ENCODE measurements around the gene GOLM1.

GOLM1 gene

DNA sequence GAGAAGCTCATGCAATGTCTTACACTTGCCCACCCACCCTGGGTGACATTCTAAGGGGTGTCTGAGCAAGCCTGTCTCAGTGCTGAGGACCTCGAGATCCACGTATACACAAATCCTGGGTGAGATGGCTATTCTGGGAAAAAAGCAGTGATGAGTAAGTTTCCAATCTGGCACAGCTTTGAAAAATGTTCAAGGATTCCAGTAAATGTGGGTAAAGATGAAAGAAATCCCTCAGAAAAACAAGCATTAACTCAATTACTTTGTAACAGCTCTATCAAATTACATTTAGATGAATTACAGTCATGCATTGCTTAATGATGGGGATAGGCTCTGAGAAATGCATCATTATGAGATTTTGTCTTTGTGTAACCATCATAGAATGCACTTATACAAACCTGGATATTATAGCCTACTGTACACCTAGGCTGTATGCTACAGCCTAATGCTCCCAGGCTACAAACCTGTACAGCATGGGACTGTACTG, 26.9 kb downstream of the GOLM1 start:
- TF ChIP-seq, protein P1, sequence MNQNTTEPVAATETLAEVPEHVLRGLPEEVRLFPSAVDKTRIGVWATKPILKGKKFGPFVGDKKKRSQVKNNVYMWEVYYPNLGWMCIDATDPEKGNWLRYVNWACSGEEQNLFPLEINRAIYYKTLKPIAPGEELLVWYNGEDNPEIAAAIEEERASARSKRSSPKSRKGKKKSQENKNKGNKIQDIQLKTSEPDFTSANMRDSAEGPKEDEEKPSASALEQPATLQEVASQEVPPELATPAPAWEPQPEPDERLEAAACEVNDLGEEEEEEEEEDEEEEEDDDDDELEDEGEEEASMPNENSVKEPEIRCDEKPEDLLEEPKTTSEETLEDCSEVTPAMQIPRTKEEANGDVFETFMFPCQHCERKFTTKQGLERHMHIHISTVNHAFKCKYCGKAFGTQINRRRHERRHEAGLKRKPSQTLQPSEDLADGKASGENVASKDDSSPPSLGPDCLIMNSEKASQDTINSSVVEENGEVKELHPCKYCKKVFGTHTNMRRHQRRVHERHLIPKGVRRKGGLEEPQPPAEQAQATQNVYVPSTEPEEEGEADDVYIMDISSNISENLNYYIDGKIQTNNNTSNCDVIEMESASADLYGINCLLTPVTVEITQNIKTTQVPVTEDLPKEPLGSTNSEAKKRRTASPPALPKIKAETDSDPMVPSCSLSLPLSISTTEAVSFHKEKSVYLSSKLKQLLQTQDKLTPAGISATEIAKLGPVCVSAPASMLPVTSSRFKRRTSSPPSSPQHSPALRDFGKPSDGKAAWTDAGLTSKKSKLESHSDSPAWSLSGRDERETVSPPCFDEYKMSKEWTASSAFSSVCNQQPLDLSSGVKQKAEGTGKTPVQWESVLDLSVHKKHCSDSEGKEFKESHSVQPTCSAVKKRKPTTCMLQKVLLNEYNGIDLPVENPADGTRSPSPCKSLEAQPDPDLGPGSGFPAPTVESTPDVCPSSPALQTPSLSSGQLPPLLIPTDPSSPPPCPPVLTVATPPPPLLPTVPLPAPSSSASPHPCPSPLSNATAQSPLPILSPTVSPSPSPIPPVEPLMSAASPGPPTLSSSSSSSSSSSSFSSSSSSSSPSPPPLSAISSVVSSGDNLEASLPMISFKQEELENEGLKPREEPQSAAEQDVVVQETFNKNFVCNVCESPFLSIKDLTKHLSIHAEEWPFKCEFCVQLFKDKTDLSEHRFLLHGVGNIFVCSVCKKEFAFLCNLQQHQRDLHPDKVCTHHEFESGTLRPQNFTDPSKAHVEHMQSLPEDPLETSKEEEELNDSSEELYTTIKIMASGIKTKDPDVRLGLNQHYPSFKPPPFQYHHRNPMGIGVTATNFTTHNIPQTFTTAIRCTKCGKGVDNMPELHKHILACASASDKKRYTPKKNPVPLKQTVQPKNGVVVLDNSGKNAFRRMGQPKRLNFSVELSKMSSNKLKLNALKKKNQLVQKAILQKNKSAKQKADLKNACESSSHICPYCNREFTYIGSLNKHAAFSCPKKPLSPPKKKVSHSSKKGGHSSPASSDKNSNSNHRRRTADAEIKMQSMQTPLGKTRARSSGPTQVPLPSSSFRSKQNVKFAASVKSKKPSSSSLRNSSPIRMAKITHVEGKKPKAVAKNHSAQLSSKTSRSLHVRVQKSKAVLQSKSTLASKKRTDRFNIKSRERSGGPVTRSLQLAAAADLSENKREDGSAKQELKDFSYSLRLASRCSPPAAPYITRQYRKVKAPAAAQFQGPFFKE (tag by site-specific recombination; IDR thresholded peaks at IDR 0.05; ENCODE audit: borderline replicate concordance) = no peak
- TF ChIP-seq ZNF785 (tag by site-specific recombination; IDR thresholded peaks at IDR 0.05) (no peak), ZEB2 (tag by site-specific recombination; IDR thresholded peaks at IDR 0.05) (0 out of 2 replicates have a peak, but pooled peaks have one; percentile 32), SP7 (tag by site-specific recombination; IDR thresholded peaks at IDR 0.05) (peak; percentile 78), ZNF501 (tag by site-specific recombination; IDR thresholded peaks at IDR 0.05) (no peak), ZNF664 (tag by site-specific recombination; IDR thresholded peaks at IDR 0.05) (peak; percentile 86)
- TF ChIP-seq, protein P2, sequence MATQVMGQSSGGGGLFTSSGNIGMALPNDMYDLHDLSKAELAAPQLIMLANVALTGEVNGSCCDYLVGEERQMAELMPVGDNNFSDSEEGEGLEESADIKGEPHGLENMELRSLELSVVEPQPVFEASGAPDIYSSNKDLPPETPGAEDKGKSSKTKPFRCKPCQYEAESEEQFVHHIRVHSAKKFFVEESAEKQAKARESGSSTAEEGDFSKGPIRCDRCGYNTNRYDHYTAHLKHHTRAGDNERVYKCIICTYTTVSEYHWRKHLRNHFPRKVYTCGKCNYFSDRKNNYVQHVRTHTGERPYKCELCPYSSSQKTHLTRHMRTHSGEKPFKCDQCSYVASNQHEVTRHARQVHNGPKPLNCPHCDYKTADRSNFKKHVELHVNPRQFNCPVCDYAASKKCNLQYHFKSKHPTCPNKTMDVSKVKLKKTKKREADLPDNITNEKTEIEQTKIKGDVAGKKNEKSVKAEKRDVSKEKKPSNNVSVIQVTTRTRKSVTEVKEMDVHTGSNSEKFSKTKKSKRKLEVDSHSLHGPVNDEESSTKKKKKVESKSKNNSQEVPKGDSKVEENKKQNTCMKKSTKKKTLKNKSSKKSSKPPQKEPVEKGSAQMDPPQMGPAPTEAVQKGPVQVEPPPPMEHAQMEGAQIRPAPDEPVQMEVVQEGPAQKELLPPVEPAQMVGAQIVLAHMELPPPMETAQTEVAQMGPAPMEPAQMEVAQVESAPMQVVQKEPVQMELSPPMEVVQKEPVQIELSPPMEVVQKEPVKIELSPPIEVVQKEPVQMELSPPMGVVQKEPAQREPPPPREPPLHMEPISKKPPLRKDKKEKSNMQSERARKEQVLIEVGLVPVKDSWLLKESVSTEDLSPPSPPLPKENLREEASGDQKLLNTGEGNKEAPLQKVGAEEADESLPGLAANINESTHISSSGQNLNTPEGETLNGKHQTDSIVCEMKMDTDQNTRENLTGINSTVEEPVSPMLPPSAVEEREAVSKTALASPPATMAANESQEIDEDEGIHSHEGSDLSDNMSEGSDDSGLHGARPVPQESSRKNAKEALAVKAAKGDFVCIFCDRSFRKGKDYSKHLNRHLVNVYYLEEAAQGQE (tag by site-specific recombination; IDR thresholded peaks at IDR 0.05) = no peak
- TF ChIP-seq, protein P3, sequence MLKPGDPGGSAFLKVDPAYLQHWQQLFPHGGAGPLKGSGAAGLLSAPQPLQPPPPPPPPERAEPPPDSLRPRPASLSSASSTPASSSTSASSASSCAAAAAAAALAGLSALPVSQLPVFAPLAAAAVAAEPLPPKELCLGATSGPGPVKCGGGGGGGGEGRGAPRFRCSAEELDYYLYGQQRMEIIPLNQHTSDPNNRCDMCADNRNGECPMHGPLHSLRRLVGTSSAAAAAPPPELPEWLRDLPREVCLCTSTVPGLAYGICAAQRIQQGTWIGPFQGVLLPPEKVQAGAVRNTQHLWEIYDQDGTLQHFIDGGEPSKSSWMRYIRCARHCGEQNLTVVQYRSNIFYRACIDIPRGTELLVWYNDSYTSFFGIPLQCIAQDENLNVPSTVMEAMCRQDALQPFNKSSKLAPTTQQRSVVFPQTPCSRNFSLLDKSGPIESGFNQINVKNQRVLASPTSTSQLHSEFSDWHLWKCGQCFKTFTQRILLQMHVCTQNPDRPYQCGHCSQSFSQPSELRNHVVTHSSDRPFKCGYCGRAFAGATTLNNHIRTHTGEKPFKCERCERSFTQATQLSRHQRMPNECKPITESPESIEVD (tag by site-specific recombination; IDR thresholded peaks at IDR 0.05) = peak; percentile 70
- TF ChIP-seq, protein P4, sequence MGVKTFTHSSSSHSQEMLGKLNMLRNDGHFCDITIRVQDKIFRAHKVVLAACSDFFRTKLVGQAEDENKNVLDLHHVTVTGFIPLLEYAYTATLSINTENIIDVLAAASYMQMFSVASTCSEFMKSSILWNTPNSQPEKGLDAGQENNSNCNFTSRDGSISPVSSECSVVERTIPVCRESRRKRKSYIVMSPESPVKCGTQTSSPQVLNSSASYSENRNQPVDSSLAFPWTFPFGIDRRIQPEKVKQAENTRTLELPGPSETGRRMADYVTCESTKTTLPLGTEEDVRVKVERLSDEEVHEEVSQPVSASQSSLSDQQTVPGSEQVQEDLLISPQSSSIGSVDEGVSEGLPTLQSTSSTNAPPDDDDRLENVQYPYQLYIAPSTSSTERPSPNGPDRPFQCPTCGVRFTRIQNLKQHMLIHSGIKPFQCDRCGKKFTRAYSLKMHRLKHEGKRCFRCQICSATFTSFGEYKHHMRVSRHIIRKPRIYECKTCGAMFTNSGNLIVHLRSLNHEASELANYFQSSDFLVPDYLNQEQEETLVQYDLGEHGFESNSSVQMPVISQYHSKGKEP (tag by site-specific recombination; IDR thresholded peaks at IDR 0.05) = 0 out of 2 replicates have a peak, but pooled peaks have one; percentile 15
- Histone ChIP-seq H3K27ac (ENCODE audit: extremely low read depth, low read depth, low read length) (no peak overlapping the region), H3K9me3 (ENCODE audit: control insufficient read depth, insufficient read depth, low read depth, low read length) (no peaks in the 10 kb centered on the region), H3K36me3 (ENCODE audit: control insufficient read depth in 2 of 2, insufficient read depth in 1 of 2, low read length in 2 of 2) (peaks cover 0 to 48% of the 10 kb centered on the region in 2 experiments; a peak in 2 of 3 replicates), H3K4me3 (ENCODE audit: low read depth, low read length) (no peak overlapping the region), H3K4me1 (ENCODE audit: control insufficient read depth, insufficient read depth, low read length) (no peaks in the 10 kb centered on the region)
- POLR2A ChIA-PET = interaction anchor here (0.6 kb wide), 1 partner anchor 35 kb away, joined by 4 read pairs; no protein-coding TSS in a partner anchor
- CTCF ChIA-PET = interaction anchor here (0.6 to 1.0 kb wide), 3 partner anchors 12 to 457 kb away, joined by 3 to 7 read pairs (median 6); no protein-coding TSS in a partner anchor

DNA sequence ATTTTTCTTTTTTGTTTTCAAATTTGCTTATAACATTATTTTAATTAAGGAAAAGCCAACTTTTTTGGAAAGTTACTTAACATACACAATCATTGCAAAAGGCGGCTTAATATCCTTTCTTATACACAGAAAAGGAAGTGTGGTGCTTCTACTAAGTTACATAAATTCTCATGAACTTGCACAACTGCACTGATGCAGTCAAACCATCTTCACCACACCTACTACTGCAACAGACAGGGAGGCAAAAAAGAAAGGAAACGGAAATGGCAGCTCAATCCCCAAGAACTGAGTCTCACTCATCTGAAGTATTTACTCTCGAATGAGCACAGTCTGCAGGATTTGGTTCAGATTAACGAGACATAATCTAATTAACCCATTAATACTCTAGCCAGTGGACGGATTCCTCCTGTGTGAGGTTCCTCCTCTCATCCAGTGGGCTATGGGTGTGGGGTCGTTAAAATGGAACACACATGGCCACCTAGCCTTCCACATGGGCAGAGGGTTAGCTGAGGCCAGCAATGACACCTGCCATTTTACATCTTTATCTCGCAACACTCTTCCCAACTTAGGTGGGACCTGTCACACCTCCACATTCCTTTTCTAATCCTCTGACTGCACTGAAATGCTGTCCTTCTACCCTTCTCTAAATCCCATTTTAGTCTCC, 30.0 kb downstream of the GOLM1 start:
- no peaks in the 10 kb centered on the region for H3K9me3 ChIP-seq (ENCODE audit: control insufficient read depth, insufficient read depth, low read depth, low read length)
- no peaks in the 10 kb centered on the region for H3K4me1 ChIP-seq (ENCODE audit: control insufficient read depth, insufficient read depth, low read length)
- H3K36me3 ChIP-seq (ENCODE audit: control insufficient read depth in 2 of 2, insufficient read depth in 1 of 2, low read length in 2 of 2) = peaks cover 0 to 29% of the 10 kb centered on the region in 2 experiments; a peak in 1 of 3 replicates
- no peak overlapping the region for H3K27ac ChIP-seq (ENCODE audit: extremely low read depth, low read depth, low read length)
- H3K4me3 ChIP-seq (ENCODE audit: low read depth, low read length) = no peak overlapping the region
- POLR2A ChIA-PET = no interaction called here
- CTCF ChIA-PET = no interaction called here
- TF ChIP-seq ZNF791 (tag by site-specific recombination; IDR thresholded peaks at IDR 0.05) = no peak
- TF ChIP-seq, protein P5, sequence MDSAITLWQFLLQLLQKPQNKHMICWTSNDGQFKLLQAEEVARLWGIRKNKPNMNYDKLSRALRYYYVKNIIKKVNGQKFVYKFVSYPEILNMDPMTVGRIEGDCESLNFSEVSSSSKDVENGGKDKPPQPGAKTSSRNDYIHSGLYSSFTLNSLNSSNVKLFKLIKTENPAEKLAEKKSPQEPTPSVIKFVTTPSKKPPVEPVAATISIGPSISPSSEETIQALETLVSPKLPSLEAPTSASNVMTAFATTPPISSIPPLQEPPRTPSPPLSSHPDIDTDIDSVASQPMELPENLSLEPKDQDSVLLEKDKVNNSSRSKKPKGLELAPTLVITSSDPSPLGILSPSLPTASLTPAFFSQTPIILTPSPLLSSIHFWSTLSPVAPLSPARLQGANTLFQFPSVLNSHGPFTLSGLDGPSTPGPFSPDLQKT (IDR thresholded peaks at IDR 0.05; ENCODE audit: borderline replicate concordance, low read depth, low read length) = no peak
- TF ChIP-seq GLIS1 (tag by site-specific recombination; IDR thresholded peaks at IDR 0.05) = no peak
- TF ChIP-seq TRIM28 (IDR thresholded peaks at IDR 0.05; ENCODE audit: borderline replicate concordance, low read length) = no peak
- TF ChIP-seq WT1 (tag by site-specific recombination; IDR thresholded peaks at IDR 0.05) = no peak
- no peak for TF ChIP-seq ZNF221 (tag by site-specific recombination; IDR thresholded peaks at IDR 0.05; ENCODE audit: borderline replicate concordance)
- TF ChIP-seq ZNF341 (tag by site-specific recombination; IDR thresholded peaks at IDR 0.05; ENCODE audit: low read depth) = no peak
- TF ChIP-seq ZNF214 (tag by site-specific recombination; IDR thresholded peaks at IDR 0.05; ENCODE audit: borderline replicate concordance) = no peak
- no peak for TF ChIP-seq ZNF701 (tag by site-specific recombination; IDR thresholded peaks at IDR 0.05)
- no peak for TF ChIP-seq KLF9 (tag by site-specific recombination; IDR thresholded peaks at IDR 0.05; ENCODE audit: low read depth)
- no peak for TF ChIP-seq ZNF121 (tag by site-specific recombination; IDR thresholded peaks at IDR 0.05)

All from HEK293 (cell line).